Measurements from ENCODE around the gene TMEM245.
A peak's percentile ranks its signal among the peaks of the same experiment; 100 is the strongest.

TMEM245 gene

GRCh38 chr9:109012876-109013678, 106.7 kb downstream of the TMEM245 start, which contains the start of gene CTNNAL1:
TSS of gene CTNNAL1 (minus strand) at chr9:109013499. CDS start at chr9:109013442, 57 bp downstream.
- H3K4me1 ChIP-seq (ENCODE audit: control insufficient read depth, insufficient read depth, low read length) = peaks cover 21% of the 10 kb centered on the region
- peak within 1 kb of the TSS; percentile 81 for H3K4me3 ChIP-seq (ENCODE audit: low read depth, low read length)
- peaks cover 4% of the 10 kb centered on the region; the same call in 1 of the 2 replicates for H3K36me3 ChIP-seq (ENCODE audit: control insufficient read depth, insufficient read depth, low read length)
- no peaks in the 10 kb centered on the region for H3K9me3 ChIP-seq (ENCODE audit: control insufficient read depth, insufficient read depth, low read depth, low read length)
- peak within 1 kb of the TSS; percentile 89 for H3K9ac ChIP-seq (ENCODE audit: low read length)
- H3K27ac ChIP-seq (ENCODE audit: low read depth, low read length) = peak within 1 kb of the TSS; percentile 91; the same call in 1 of the 2 replicates
- peaks cover 7% of the 10 kb centered on the region; the same call in 1 of the 2 replicates for H3K27me3 ChIP-seq (ENCODE audit: control insufficient read depth, insufficient read depth, low read length)

GRCh38 chr9:109012009-109012875, 107.5 kb downstream of the TMEM245 start:
- H3K27ac ChIP-seq (ENCODE audit: low read depth, low read length) = no peak overlapping the region
- H3K9me3 ChIP-seq (ENCODE audit: control insufficient read depth, insufficient read depth, low read depth, low read length) = no peaks in the 10 kb centered on the region
- peak overlapping the region; percentile 81 for H3K4me3 ChIP-seq (ENCODE audit: low read depth, low read length)
- peaks cover 21% of the 10 kb centered on the region for H3K4me1 ChIP-seq (ENCODE audit: control insufficient read depth, insufficient read depth, low read length)
- peak overlapping the region; percentile 89 for H3K9ac ChIP-seq (ENCODE audit: low read length)
- H3K36me3 ChIP-seq (ENCODE audit: control insufficient read depth, insufficient read depth, low read length) = 0 out of 2 replicates have a peak, but pooled peaks cover 4% of the 10 kb centered on the region
- peaks cover 7% of the 10 kb centered on the region; the same call in 1 of the 2 replicates for H3K27me3 ChIP-seq (ENCODE audit: control insufficient read depth, insufficient read depth, low read length)

DNA sequence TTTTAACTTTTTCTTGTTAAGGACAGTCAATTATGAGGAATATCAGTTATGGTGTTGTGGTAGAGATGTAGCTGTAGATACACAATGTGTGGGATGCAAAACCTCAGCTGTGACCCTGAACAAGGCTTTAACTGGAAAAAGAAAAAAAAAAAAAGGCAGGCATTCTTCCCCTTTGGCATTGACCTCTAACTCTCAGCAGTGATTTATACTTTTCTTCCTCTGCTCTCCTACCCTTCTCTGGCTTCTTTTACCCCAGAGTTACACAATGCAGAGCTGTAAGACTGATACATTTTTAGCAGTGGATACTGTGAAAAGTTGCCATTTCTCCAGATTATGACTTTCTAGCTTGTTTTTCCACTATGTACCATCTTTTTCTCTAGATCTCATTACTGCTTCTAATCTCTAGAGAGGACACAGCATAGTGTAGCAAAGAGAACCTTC, 108.5 kb downstream of the TMEM245 start:
- Histone ChIP-seq H3K9ac (ENCODE audit: low read length) (no peak overlapping the region), H3K27me3 (ENCODE audit: control insufficient read depth, insufficient read depth, low read length) (peaks cover 7% of the 10 kb centered on the region; the same call in 1 of the 2 replicates), H3K9me3 (ENCODE audit: control insufficient read depth, insufficient read depth, low read depth, low read length) (no peaks in the 10 kb centered on the region), H3K4me1 (ENCODE audit: control insufficient read depth, insufficient read depth, low read length) (peaks cover 21% of the 10 kb centered on the region), H3K36me3 (ENCODE audit: control insufficient read depth, insufficient read depth, low read length) (no peaks in the 10 kb centered on the region), H3K4me3 (ENCODE audit: low read depth, low read length) (peak overlapping the region; percentile 81; the same call in 1 of the 2 replicates), H3K27ac (ENCODE audit: low read depth, low read length) (no peak overlapping the region)

- H3K27me3 ChIP-seq (ENCODE audit: control insufficient read depth, insufficient read depth, low read length) = peaks cover 7% of the 10 kb centered on the region; the same call in 1 of the 2 replicates
- no peaks in the 10 kb centered on the region for H3K36me3 ChIP-seq (ENCODE audit: control insufficient read depth, insufficient read depth, low read length)
- H3K9me3 ChIP-seq (ENCODE audit: control insufficient read depth, insufficient read depth, low read depth, low read length) = no peaks in the 10 kb centered on the region
- H3K4me3 ChIP-seq (ENCODE audit: low read depth, low read length) = no peak overlapping the region
- H3K27ac ChIP-seq (ENCODE audit: low read depth, low read length) = no peak overlapping the region
- no peak overlapping the region for H3K9ac ChIP-seq (ENCODE audit: low read length)
- H3K4me1 ChIP-seq (ENCODE audit: control insufficient read depth, insufficient read depth, low read length) = peaks cover 21% of the 10 kb centered on the region
Observed at GRCh38 chr9:109010746-109011145, 109.0 kb downstream of the TMEM245 start.

GRCh38 chr9:109005678-109006077, 114.1 kb downstream of the TMEM245 start:
- Histone ChIP-seq H3K36me3 (ENCODE audit: control insufficient read depth, insufficient read depth, low read length) (peaks cover 7% of the 10 kb centered on the region; the same call in 1 of the 2 replicates), H3K9me3 (ENCODE audit: control insufficient read depth, insufficient read depth, low read depth, low read length) (peaks cover 23% of the 10 kb centered on the region)

GRCh38 chr9:109003116-109003515, 116.6 kb downstream of the TMEM245 start:
- Histone ChIP-seq H3K4me3 (ENCODE audit: low read depth, low read length) (no peak overlapping the region), H3K4me1 (ENCODE audit: control insufficient read depth, insufficient read depth, low read length) (no peaks in the 10 kb centered on the region), H3K9ac (ENCODE audit: low read length) (no peak overlapping the region), H3K27ac (ENCODE audit: low read depth, low read length) (no peak overlapping the region), H3K36me3 (ENCODE audit: control insufficient read depth, insufficient read depth, low read length) (peaks cover 7% of the 10 kb centered on the region; the same call in 1 of the 2 replicates), H3K27me3 (ENCODE audit: control insufficient read depth, insufficient read depth, low read length) (no peaks in the 10 kb centered on the region), H3K9me3 (ENCODE audit: control insufficient read depth, insufficient read depth, low read depth, low read length) (peaks cover 23% of the 10 kb centered on the region)

More at GRCh38 chr9:109005678-109006077, 114.1 kb downstream of the TMEM245 start:
- no peaks in the 10 kb centered on the region for H3K27me3 ChIP-seq (ENCODE audit: control insufficient read depth, insufficient read depth, low read length)
- no peak overlapping the region for H3K4me3 ChIP-seq (ENCODE audit: low read depth, low read length)
- H3K9ac ChIP-seq (ENCODE audit: low read length) = no peak overlapping the region
- H3K27ac ChIP-seq (ENCODE audit: low read depth, low read length) = no peak overlapping the region
- no peaks in the 10 kb centered on the region for H3K4me1 ChIP-seq (ENCODE audit: control insufficient read depth, insufficient read depth, low read length)

- Histone ChIP-seq H3K9ac (ENCODE audit: low read length) (no peak overlapping the region), H3K27ac (ENCODE audit: low read depth, low read length) (no peak overlapping the region), H3K27me3 (ENCODE audit: control insufficient read depth, insufficient read depth, low read length) (no peaks in the 10 kb centered on the region), H3K9me3 (ENCODE audit: control insufficient read depth, insufficient read depth, low read depth, low read length) (peaks cover 23% of the 10 kb centered on the region), H3K36me3 (ENCODE audit: control insufficient read depth, insufficient read depth, low read length) (peaks cover 7% of the 10 kb centered on the region; the same call in 1 of the 2 replicates), H3K4me3 (ENCODE audit: low read depth, low read length) (no peak overlapping the region), H3K4me1 (ENCODE audit: control insufficient read depth, insufficient read depth, low read length) (no peaks in the 10 kb centered on the region)
Observed at GRCh38 chr9:109002141-109002540, 117.6 kb downstream of the TMEM245 start.

DNA sequence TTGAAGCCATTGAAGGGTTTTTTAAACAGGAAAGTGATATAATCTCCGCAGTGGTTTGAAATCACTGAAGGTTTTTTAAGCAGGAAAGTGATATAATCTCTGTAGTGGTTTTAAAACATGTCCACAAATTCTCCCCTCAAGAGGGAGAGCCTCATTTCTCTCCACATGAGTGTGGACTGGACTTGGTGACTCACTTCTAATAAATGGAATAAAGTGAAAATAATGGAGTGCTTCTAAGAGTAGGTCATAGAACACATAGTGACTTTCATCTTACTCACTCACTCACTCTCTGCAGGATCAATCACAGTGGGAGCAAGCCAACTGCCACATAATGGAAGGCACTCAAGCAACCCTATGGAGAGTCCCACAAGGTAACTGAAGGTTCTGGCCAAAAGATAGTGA, 118.5 kb downstream of the TMEM245 start:
- H3K36me3 ChIP-seq (ENCODE audit: control insufficient read depth, insufficient read depth, low read length) = peaks cover 7% of the 10 kb centered on the region; the same call in 1 of the 2 replicates
- no peaks in the 10 kb centered on the region for H3K4me1 ChIP-seq (ENCODE audit: control insufficient read depth, insufficient read depth, low read length)
- no peak overlapping the region for H3K9ac ChIP-seq (ENCODE audit: low read length)
- H3K27me3 ChIP-seq (ENCODE audit: control insufficient read depth, insufficient read depth, low read length) = no peaks in the 10 kb centered on the region
- peaks cover 23% of the 10 kb centered on the region for H3K9me3 ChIP-seq (ENCODE audit: control insufficient read depth, insufficient read depth, low read depth, low read length)
- no peak overlapping the region for H3K4me3 ChIP-seq (ENCODE audit: low read depth, low read length)
- H3K27ac ChIP-seq (ENCODE audit: low read depth, low read length) = no peak overlapping the region

DNA sequence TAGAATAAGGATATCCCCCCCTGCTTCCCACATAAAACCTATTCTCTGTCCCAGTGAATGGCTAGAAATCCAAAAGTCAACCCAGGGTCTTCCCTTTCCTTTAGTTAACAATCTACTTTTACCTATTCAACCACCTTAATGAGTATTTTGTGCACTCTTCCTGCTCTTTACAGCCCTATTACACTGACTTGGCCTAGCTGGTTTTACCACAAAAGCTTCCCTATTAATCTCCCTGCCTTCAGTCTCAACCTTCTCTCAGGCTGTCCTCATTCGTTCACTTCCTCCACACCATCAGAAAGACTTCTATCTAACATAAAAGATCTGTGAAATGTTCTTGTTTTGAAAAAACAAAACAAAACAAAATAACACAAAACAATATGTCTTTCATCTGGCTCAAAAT, 122.6 kb downstream of the TMEM245 start:
- no peaks in the 10 kb centered on the region for H3K4me1 ChIP-seq (ENCODE audit: control insufficient read depth, insufficient read depth, low read length)

DNA sequence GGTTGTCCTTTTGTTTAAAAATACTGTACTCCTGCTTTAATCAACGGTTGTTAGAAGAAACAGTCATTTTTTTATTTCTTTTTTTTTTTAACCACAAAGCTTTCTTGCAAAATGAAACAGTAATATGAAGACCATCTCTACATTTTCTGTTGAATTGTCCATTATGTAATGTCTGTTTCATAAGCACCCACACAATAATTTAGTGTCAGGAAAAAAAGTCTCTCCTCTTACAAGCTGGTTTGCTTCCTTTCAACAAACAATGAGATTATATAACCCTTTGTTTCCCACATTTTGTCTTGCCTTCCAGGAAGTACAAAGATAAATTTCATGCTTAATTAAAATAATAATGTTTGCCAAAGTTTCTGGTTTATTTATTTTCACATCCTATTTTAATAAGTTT, 123.1 kb downstream of the TMEM245 start:
- H3K36me3 ChIP-seq (ENCODE audit: control insufficient read depth, insufficient read depth, low read length) = peaks cover 5% of the 10 kb centered on the region
- no peaks in the 10 kb centered on the region for H3K9me3 ChIP-seq (ENCODE audit: control insufficient read depth, insufficient read depth, low read depth, low read length)
- H3K27ac ChIP-seq (ENCODE audit: low read depth, low read length) = no peak overlapping the region
- no peak overlapping the region for H3K4me3 ChIP-seq (ENCODE audit: low read depth, low read length)
- H3K9ac ChIP-seq (ENCODE audit: low read length) = no peak overlapping the region
- H3K27me3 ChIP-seq (ENCODE audit: control insufficient read depth, insufficient read depth, low read length) = no peaks in the 10 kb centered on the region
- no peaks in the 10 kb centered on the region for H3K4me1 ChIP-seq (ENCODE audit: control insufficient read depth, insufficient read depth, low read length)

More for the DNA sequence above, 122.6 kb downstream of the TMEM245 start:
- no peak overlapping the region for H3K27ac ChIP-seq (ENCODE audit: low read depth, low read length)
- H3K9ac ChIP-seq (ENCODE audit: low read length) = no peak overlapping the region
- H3K4me3 ChIP-seq (ENCODE audit: low read depth, low read length) = no peak overlapping the region
- no peaks in the 10 kb centered on the region for H3K27me3 ChIP-seq (ENCODE audit: control insufficient read depth, insufficient read depth, low read length)
- peaks cover under 1% of the 10 kb centered on the region; the same call in 1 of the 2 replicates for H3K9me3 ChIP-seq (ENCODE audit: control insufficient read depth, insufficient read depth, low read depth, low read length)
- peaks cover 4% of the 10 kb centered on the region; the same call in 1 of the 2 replicates for H3K36me3 ChIP-seq (ENCODE audit: control insufficient read depth, insufficient read depth, low read length)

All from HUES6 (cell line).